Prostate gland (tissue), 2 donors: ENCODE measurements around the gene SOX8.

Experiments used
- POLR2A ChIP-seq: fragments of 450-650 bp; IDR thresholded peaks from one replicate; pipeline ENCODE4 v1.6.1; 2016; ENCODE audit warnings: antibody characterized with exemption, mild to moderate bottlenecking
- TF ChIP-seq, protein P1 (sequence below), 4 experiments: fragments of 200-600 bp in 2 of 4; fragments of 450-650 bp in 2 of 4; sonication (generic) in 2 of 4; IDR thresholded peaks; 1 replicate in 3 of 4; 2 replicates in 1 of 4; pipeline ENCODE4 v1.5.1; 2016 to 2019; ENCODE audit warnings: antibody characterized with exemption in 4 of 4, mild to moderate bottlenecking in 2 of 4, moderate library complexity in 2 of 4

- TF ChIP-seq, protein P1, sequence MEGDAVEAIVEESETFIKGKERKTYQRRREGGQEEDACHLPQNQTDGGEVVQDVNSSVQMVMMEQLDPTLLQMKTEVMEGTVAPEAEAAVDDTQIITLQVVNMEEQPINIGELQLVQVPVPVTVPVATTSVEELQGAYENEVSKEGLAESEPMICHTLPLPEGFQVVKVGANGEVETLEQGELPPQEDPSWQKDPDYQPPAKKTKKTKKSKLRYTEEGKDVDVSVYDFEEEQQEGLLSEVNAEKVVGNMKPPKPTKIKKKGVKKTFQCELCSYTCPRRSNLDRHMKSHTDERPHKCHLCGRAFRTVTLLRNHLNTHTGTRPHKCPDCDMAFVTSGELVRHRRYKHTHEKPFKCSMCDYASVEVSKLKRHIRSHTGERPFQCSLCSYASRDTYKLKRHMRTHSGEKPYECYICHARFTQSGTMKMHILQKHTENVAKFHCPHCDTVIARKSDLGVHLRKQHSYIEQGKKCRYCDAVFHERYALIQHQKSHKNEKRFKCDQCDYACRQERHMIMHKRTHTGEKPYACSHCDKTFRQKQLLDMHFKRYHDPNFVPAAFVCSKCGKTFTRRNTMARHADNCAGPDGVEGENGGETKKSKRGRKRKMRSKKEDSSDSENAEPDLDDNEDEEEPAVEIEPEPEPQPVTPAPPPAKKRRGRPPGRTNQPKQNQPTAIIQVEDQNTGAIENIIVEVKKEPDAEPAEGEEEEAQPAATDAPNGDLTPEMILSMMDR (IDR thresholded peaks at IDR 0.05) = no peak
- no peak for TF ChIP-seq POLR2A
Measured at GRCh38 chr16:946048-946395, 35.5 kb upstream of the SOX8 start.
